ENCODE measurements around the gene CXCR5. TPM values are rescaled to one million over a fixed set of nuclear protein-coding genes. Genes with fewer than 3 reads are reported as not detected.

CXCR5 gene
- total and polyA plus RNA-seq, 8 donors, result 0.10 TPM; not detected in 7

DNA sequence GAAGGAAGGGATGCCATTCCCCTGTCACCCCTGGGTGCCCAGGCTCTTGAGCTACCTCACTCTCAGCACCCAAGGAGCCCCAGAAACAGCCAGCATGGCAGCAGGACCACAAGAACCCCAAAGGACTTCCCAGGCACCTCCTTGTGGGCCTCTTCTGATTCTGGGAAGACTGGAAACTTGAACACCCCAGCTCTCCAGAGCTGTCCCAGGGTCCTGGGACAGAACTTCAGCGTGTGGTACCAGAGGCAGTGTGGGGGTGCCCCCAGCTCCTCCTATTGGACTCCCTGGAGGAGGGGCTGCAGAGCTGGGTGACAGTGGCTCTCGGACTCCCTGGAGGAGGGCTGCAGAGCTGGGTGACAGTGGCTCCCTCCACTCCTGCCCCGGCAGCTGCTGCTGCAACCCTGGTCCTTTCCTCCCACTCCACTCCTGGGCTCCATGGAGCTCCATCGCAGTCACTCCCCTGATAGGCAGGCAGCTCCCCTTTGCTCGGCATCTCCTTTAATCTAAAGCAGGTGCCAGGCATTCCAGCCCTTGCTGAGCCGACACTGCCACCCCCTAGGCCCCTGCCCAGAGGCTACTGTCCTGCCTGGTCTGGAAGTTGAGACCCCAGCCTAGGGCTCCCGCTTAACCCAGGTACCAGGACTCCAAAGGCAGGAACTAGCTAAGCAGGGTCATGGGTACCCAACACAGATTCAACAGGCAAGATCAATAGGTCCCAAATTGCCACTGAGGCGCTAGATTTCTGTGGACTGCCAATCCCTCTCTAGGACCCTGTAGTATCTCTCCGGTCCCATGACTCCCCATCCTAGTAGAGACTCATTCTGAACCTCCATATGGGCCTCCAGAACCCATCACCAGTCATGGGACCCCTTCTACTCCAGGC, 39.3 kb downstream of the CXCR5 start:
- peaks cover 50 to 88% of the 10 kb centered on the region in 2 donors for H3K4me1 ChIP-seq
- peak in 1 of 4 donors; percentile 66 for DNase-seq
- intact Hi-C loops (cut with DNase I), result no loop called here

DNA sequence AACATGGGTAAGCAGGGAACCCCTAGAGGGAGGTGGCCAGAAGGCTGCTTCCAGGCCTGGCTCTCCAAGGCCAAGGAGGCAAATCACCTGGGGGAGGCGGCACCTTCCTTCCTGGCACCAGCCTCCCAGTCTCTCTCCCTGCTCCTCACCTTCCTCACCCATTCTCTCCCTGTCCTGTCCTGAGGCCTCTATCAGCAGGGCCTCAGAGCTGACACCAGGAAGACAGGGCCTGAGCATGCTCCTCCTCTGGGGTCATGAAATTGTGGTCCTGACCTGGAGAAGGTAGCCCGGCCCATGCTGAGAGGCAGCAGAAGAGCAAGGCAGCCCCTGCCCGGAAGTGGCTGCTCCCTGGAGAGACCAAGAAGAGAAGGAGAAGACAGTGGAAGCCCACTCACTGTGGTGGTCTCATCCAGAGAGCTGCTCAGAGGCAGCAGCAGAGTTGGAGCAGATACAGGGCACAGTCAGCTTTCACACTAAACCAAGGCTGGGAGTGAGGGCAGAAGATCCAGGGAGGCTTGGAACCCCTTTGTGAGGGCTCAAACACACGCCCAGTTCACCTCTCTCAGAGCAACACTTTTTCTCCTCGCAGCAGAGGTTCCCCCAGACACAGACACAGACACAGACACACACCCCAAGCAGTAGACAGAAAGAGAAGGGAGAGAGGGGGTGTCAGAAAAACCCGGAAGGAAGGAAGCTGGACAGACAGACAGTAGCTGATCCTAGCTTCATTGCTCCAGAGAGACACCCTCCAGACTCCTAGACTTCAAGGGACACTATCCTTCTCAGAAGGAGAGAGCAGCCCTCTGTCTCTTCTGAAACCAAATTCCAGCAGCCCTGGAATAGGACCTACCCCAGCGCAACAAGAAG, 40.3 kb downstream of the CXCR5 start:
- Histone ChIP-seq H3K9me3 (no peaks in the 10 kb centered on the region), H3K36me3 (no peaks in the 10 kb centered on the region), H3K4me1 (peaks cover 42 to 84% of the 10 kb centered on the region in 2 donors), H3K27ac (peak overlapping the region; percentile 84 to 88), H3K4me3 (peak overlapping the region; percentile 90 to 94), H3K27me3 (no peaks in the 10 kb centered on the region)
- peak in 1 of 4 donors; percentile 61 for DNase-seq
- no peak for ATAC-seq
- TF ChIP-seq CTCF (IDR thresholded peaks at IDR 0.05), result no peak
- intact Hi-C loops (cut with DNase I), result no loop called here

More for the DNA sequence above, 39.3 kb downstream of the CXCR5 start:
- H3K4me3 ChIP-seq, result peak overlapping the region; percentile 90 to 94
- ATAC-seq, result no peak
- H3K9me3 ChIP-seq, result no peaks in the 10 kb centered on the region
- TF ChIP-seq CTCF (IDR thresholded peaks at IDR 0.05), result no peak
- H3K36me3 ChIP-seq, result no peaks in the 10 kb centered on the region
- H3K27me3 ChIP-seq, result no peaks in the 10 kb centered on the region
- H3K27ac ChIP-seq, result peak overlapping the region; percentile 84 to 88

DNA sequence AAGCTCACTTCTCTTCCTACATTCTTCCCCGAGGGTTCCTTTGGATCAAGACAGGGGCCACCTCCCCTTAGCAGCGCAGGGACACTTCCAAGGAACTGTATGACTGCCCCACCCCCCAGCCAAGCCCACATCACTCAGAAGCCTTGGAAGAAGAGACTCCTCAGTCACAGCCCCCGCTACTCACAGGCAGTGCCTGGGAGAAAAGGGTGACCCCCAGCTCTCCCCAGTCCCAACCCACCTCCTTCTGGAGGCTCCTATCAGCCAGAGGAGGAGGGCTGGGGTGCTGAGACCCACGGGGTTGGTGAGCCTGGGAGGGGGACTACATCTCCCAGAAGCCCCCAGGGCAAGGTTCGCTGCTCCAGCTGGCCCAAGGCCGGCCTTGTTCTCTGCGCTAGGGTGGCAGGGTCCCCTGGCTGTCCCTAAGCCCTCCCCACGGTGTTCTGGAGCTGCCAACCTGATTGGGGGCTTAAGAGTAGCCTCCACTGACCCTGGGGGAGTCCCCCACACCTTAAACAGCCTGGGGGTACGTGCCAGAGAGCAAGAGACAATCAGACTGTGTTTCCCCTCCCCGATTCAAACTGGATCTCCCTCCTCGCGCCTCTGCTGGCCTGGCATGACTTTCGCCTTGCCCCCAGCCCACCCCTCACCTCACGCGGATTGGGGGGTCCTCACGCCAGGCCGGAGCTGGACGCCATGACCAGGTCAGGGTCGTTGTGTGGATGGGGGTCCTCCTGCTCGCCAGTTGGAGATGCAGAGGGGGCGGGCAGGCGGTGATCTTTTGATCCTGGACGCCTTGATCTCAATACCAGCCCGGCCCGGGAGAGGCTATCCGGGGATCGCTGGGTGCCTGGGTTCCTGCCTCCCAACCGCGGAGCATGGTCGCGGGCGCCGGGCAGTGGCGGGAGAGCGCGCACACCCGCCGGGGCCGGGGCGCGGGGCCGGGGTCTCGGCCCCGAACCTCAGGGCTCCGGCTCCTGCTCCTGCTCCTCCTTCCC, 41.2 kb downstream of the CXCR5 start:
- peak overlapping the region; percentile 90 to 94 for H3K4me3 ChIP-seq
- H3K9me3 ChIP-seq, result no peaks in the 10 kb centered on the region
- DNase-seq (peak in 3 of 4 donors; percentile 52 to 85 (median 56)), ATAC-seq (no peak)
- peaks cover 34 to 78% of the 10 kb centered on the region in 2 donors for H3K4me1 ChIP-seq
- no peaks in the 10 kb centered on the region for H3K36me3 ChIP-seq
- no peaks in the 10 kb centered on the region for H3K27me3 ChIP-seq
- intact Hi-C loops (cut with DNase I), result no loop called here
- H3K27ac ChIP-seq, result peak overlapping the region; percentile 84 to 88
- TF ChIP-seq CTCF (IDR thresholded peaks at IDR 0.05), result no peak

GRCh38 chr11:118927554-118928100, 43.9 kb downstream of the CXCR5 start:
- Histone ChIP-seq H3K4me1 (peaks cover 14 to 61% of the 10 kb centered on the region in 2 donors), H3K27me3 (no peaks in the 10 kb centered on the region), H3K4me3 (peak overlapping the region in 1 of 2 donors; percentile 82), H3K36me3 (no peaks in the 10 kb centered on the region), H3K27ac (peak overlapping the region; percentile 84 to 99), H3K9me3 (no peaks in the 10 kb centered on the region)
- TF ChIP-seq CTCF (IDR thresholded peaks at IDR 0.05), result no peak
- intact Hi-C loops (cut with DNase I), result no loop called here
- no peak for ATAC-seq
- DNase-seq, result no peak
